Endothelial cell (in vitro differentiated cells): ENCODE results near the gene WDR19. TPM values are rescaled to one million over a fixed set of nuclear protein-coding genes. Genes with fewer than 3 reads are reported as not detected.

Source experiments
- DNase-seq: peaks from one replicate; pipeline ENCODE4 v3.0.0; 2021; ENCODE audit warnings: low spot score
- H3K27ac Mint-ChIP-seq: one replicate; pipeline ENCODE4 v1.8.0; 2021; ENCODE audit warnings: mixed read lengths, inconsistent platforms; ENCODE audit not compliant: unreplicated experiment
- H3K27me3 Mint-ChIP-seq: one replicate; pipeline ENCODE4 v1.8.0; 2021; ENCODE audit warnings: mild to moderate bottlenecking, moderate library complexity, mixed read lengths, inconsistent platforms; ENCODE audit not compliant: unreplicated experiment
- H3K36me3 Mint-ChIP-seq: one replicate; pipeline ENCODE4 v1.8.0; 2021; ENCODE audit warnings: mild to moderate bottlenecking, low read depth, mixed read lengths, inconsistent platforms; ENCODE audit not compliant: unreplicated experiment
- H3K4me1 Mint-ChIP-seq: one replicate; pipeline ENCODE4 v1.8.0; 2021; ENCODE audit warnings: mild to moderate bottlenecking, mixed read lengths, inconsistent platforms; ENCODE audit not compliant: unreplicated experiment
- H3K4me3 Mint-ChIP-seq: one replicate; pipeline ENCODE4 v1.8.0; 2021; ENCODE audit warnings: mild to moderate bottlenecking, mixed read lengths, inconsistent platforms; ENCODE audit not compliant: unreplicated experiment
- H3K9me3 Mint-ChIP-seq: one replicate; pipeline ENCODE4 v1.8.0; 2021; ENCODE audit warnings: mixed read lengths, inconsistent platforms; ENCODE audit not compliant: unreplicated experiment
- total RNA-seq: library from RNA; stranded (reverse); fragmentation: NEBNext Ultra II Directional; extraction: Animal tissue kit (Norgen Biotek cat#: 25700); gene quantifications from one replicate; pipeline ENCODE4 v1.2.1, GENCODE V29; 2021; ENCODE audit not compliant: unreplicated experiment
- TF ChIP-seq, protein P1 (sequence below): fragments of 200-600 bp; sonication (generic); IDR thresholded peaks from one replicate; pipeline ENCODE4 v1.5.0; 2021; ENCODE audit warnings: antibody characterized with exemption; ENCODE audit not compliant: unreplicated experiment

Gene WDR19
- total RNA-seq, 1 donor from 2014 or later: 35.8 TPM

DNA sequence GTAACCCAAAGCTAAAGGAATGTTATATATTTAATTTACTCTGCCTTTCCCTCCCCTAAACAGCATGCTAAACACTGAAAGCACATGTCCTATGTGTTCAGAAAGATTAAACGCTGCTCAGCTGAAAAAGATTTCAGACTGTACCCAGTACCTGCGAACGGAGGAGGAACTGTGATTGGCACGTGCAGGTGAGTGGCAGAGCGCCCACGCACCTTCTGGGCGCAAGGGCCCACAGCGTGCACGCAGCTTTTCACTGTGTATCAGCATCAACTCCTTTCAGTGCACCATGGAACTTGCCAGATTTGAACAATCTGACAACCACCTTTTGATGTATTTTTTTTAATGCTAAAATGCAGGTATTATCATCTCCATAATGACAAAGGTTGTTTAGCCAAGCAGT is 96.1 kb downstream of the WDR19 start:
- Mint-ChIP-seq H3K36me3 (peaks cover 30% of the 10 kb centered on the region), H3K9me3 (no peaks in the 10 kb centered on the region), H3K4me1 (no peaks in the 10 kb centered on the region), H3K27me3 (peaks cover 1% of the 10 kb centered on the region), H3K27ac (no peak overlapping the region), H3K4me3 (no peak overlapping the region)
- no peak for DNase-seq
- TF ChIP-seq, protein P1, sequence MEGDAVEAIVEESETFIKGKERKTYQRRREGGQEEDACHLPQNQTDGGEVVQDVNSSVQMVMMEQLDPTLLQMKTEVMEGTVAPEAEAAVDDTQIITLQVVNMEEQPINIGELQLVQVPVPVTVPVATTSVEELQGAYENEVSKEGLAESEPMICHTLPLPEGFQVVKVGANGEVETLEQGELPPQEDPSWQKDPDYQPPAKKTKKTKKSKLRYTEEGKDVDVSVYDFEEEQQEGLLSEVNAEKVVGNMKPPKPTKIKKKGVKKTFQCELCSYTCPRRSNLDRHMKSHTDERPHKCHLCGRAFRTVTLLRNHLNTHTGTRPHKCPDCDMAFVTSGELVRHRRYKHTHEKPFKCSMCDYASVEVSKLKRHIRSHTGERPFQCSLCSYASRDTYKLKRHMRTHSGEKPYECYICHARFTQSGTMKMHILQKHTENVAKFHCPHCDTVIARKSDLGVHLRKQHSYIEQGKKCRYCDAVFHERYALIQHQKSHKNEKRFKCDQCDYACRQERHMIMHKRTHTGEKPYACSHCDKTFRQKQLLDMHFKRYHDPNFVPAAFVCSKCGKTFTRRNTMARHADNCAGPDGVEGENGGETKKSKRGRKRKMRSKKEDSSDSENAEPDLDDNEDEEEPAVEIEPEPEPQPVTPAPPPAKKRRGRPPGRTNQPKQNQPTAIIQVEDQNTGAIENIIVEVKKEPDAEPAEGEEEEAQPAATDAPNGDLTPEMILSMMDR: no peak

GRCh38 chr4:39279416-39279815 is 97.1 kb downstream of the WDR19 start:
- Mint-ChIP-seq H3K9me3 (no peaks in the 10 kb centered on the region), H3K4me3 (no peak overlapping the region), H3K27me3 (peaks cover 1% of the 10 kb centered on the region), H3K36me3 (peaks cover 30% of the 10 kb centered on the region), H3K27ac (no peak overlapping the region), H3K4me1 (no peaks in the 10 kb centered on the region)
- TF ChIP-seq, protein P1: no peak
- no peak for DNase-seq

GRCh38 chr4:39280770-39281169 is 98.4 kb downstream of the WDR19 start:
- Mint-ChIP-seq H3K27me3 (no peaks in the 10 kb centered on the region), H3K27ac (no peak overlapping the region), H3K4me3 (no peak overlapping the region), H3K36me3 (peaks cover 23% of the 10 kb centered on the region), H3K9me3 (no peaks in the 10 kb centered on the region), H3K4me1 (no peaks in the 10 kb centered on the region)
- no peak for DNase-seq
- TF ChIP-seq, protein P1: no peak

DNA sequence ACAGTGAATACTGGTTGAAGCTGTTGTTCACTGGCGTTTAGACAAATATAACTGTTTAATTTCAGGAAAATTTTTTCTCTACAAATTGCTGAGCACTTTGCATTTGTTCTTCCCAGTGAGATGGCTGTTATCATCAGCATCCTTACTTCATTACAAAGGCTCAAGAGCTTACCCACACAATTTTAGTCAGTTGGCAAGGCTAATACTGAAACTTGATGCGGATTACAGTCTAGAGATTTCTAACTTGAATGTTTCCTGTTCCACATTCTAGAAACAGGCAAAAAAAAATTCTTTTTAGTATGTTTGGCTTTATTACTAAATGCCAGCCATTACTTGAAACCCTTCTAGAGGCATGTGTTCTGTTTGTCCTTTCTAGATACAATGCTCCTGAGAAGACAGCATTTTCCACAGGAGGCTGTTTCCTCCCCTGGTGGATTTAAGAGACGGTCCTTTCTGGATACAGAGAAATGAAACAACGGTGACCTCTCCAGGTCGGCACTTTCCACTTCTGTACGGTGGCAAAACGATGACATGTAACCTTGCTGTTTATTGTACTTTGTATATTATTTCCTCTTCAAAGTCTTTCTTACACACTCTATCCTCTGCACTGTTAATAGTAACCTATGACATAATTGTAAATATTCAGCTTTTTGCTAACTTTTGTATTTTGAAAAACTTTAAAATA is 102.9 kb downstream of the WDR19 start:
- peaks cover 23% of the 10 kb centered on the region for H3K36me3 Mint-ChIP-seq
- H3K9me3 Mint-ChIP-seq: no peaks in the 10 kb centered on the region
- TF ChIP-seq, protein P1: no peak
- H3K27ac Mint-ChIP-seq: no peak overlapping the region
- H3K27me3 Mint-ChIP-seq: no peaks in the 10 kb centered on the region
- no peak for DNase-seq
- no peaks in the 10 kb centered on the region for H3K4me1 Mint-ChIP-seq
- H3K4me3 Mint-ChIP-seq: no peak overlapping the region

- no peak overlapping the region for H3K27ac Mint-ChIP-seq
- no peaks in the 10 kb centered on the region for H3K9me3 Mint-ChIP-seq
- H3K4me1 Mint-ChIP-seq: no peaks in the 10 kb centered on the region
- DNase-seq: no peak
- TF ChIP-seq, protein P1: no peak
- H3K36me3 Mint-ChIP-seq: peaks cover 26% of the 10 kb centered on the region
- peak overlapping the region; percentile 17 for H3K4me3 Mint-ChIP-seq
- no peaks in the 10 kb centered on the region for H3K27me3 Mint-ChIP-seq
Measured at GRCh38 chr4:39285853-39286252, 103.5 kb downstream of the WDR19 start.
